GM19438 (cell line): ENCODE measurements around the gene PTGDR2.

Experiments used
- ATAC-seq: cut with Tn5 transposase; IDR thresholded peaks from one replicate; pipeline ENCODE4 v1.9.1; 2021; ENCODE audit warnings: low read depth; ENCODE audit not compliant: unreplicated experiment

PTGDR2 gene

GRCh38 chr11:60816590-60817157 is 39.1 kb downstream of the PTGDR2 start:
- no peak for ATAC-seq

- ATAC-seq: no peak
Observed at GRCh38 chr11:60814112-60814511, 41.6 kb downstream of the PTGDR2 start.

GRCh38 chr11:60813324-60813723 is 42.4 kb downstream of the PTGDR2 start:
- no peak for ATAC-seq

GRCh38 chr11:60810569-60810968 is 45.2 kb downstream of the PTGDR2 start:
- ATAC-seq: no peak

GRCh38 chr11:60810151-60810550 is 45.6 kb downstream of the PTGDR2 start:
- no peak for ATAC-seq

- no peak for ATAC-seq
Observed at GRCh38 chr11:60809691-60810090, 46.1 kb downstream of the PTGDR2 start.

- ATAC-seq: no peak
Observed at GRCh38 chr11:60809249-60809648, 46.5 kb downstream of the PTGDR2 start.

GRCh38 chr11:60803273-60803936 is 52.3 kb downstream of the PTGDR2 start:
- no peak for ATAC-seq

- no peak for ATAC-seq
Observed at GRCh38 chr11:60801194-60801593, 54.6 kb downstream of the PTGDR2 start.
